NCI-H526 (cell line): ENCODE results near the gene SSTR3.
"Not testable (repeated sequence)": the region's sequence is repeated elsewhere in the genome, so short reads cannot be mapped to it uniquely, and the experiment has no call there.

Source experiments
- DNase-seq, 2 experiments: peaks; one replicate each; lab custom pipeline; 2025; lab: John Stamatoyannopoulos, UW

The SSTR3 gene

DNA sequence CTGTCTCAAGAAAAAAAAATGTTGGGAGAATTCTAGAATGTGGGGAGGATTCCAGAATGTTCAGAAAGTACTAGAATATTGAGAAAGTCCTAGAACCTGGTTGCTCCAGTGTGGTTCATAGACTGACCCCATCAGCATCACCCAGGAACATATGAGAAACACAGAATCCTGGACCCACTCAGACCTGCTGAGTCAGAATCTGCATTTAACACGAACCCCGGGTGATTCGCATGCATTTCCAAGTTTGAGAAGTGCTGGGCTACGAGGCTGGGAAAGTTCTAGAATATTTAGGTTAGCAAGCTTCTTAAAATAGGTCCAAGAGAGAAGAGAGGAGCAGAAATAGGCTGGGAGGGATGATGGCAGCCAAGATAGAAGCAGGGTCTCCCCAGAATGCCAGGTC lies 30.6 kb downstream of the SSTR3 start:
- DNase-seq = no peak

DNA sequence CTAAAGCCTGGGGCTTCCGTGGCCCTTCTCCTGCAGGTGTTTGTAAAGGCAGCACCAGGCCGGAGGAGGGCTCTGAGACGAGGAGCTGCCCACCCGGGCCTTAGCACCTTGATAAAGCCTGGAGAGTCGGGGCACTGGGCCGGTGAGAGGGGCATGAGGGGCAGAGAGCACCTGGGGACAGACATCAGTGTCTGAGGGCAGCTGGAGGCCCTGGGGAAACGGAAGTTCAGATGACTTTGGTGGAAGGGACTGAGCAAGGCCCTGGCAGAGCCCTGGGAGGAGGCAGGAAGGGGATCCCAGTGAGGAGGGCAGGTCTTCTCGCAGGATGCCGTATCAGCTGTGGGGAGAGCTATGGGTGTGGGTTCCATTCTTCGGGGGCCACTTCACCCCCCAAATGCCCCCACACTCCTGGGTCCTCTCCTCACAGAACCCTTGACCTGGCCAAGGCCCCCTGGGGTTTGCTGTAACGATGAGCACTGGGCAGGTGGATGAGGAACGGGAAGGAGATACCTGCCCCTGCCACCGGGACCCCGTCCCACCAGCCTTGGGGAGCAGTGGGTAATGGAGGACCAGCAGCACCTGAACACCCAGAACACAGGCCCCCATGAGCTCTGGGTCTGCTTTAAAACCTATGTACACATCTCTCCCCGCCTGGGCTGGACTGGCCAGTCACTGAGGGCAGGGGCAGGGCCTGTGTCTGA lies 31.6 kb downstream of the SSTR3 start:
- no peak for DNase-seq

DNA sequence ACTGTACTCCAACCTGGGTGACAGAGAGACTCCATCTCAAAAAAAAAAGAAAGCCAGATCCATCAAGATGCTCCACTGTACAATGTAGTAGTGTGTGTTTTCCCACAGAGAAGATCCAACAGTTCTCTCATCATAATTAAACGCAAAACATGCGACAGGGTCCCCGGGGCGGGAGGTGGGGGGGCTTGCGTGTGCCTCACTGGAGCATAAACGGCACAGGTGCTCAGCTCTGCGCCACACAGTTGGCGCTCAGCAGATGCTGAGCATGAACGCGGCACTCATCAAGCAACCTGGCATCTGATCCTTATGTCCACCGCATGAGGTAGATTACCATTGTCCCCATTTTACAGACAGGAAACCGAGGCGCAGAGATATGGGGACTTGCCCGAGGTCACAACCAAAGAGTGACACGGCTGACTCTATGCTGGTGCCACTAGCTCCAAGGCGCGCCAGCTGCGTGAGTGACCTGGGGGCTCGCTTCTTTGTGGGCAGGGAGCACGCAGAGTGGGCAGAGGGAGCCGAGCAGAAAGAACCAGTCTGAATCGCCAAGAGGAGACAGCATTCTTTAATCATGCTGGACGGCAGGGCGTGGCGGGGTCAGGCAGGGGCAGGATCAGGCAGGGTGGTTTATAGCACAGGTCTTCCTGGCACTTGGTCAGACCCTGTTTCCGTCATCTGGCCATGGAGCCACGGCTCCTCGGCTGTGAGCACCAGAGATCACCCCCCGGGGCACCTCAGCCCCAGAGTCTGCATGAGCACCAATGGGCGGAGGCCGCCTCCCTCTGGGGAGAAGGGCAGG lies 32.5 kb downstream of the SSTR3 start:
- DNase-seq = no peak

DNA sequence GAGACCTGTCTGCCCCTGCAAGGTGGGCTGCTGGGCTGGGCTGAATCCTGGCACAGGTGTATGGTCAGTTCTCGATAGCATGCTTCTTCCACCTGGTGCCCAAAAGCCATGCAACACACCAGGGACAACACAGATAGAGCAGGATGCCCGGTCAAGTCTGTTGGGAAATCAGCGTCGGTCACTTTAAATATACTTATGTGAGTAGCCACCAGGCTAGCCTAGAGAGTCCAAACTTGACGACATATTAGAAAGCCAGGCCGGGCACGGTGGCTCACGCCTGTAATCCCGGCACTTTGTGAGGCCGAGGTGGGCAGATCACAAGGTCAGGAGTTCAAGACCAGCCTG lies 33.2 kb downstream of the SSTR3 start:
- DNase-seq = no peak

DNA sequence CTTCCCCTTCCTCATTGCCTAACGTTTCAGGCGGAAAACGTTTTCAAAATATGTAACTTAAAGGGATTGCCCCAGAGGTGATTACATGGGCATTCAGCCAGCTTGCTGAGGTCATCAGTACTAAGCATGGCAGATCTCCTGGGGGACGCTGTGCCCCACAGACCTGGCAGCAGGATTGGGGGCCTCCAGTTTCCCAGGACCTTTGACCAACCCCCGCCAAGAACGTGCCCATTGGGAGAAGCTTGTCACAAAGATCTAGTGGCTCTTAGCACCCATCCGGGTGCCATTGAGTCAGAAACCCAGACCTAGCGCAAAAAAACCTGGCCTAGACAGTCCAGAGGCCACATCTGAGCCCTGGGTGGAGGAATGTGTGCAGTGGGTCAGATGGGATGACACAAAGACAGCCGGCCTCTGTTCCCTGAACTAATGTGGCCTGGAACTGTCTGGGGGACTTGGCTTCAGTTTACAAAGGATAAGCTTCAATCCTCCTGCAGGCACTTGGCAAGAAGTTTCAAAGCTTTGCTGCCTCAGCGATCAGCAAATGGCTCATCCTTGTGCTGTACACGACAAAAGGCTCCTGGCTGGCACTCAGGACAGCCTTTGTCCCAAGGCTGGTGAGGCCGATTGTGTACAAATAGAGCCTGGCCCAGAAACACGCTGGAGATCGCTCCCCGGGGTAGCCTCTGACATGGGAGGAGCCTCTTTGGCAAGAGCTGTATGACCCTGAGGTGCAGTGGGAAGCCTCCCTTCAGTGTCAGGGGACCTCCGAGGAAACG lies 33.7 kb downstream of the SSTR3 start:
- no peak for DNase-seq

DNA sequence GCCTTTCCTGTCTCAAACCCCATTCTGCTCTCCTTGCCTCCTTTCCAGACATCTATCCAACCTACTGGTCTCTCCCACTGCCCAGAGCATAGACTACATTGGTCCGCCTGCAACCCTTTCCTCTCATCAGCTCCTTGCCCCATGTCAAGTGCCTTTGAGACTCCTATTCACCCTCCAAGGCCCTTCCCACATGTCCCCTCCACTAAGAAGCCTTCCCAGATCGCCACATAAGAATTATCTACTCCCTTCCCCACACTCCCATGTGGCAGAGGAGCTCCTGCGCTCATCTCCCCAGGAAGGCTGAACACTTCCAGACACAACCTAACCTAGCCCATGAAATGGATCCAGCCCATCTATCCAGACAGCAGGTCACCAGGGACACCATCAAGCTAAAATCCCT lies 34.5 kb downstream of the SSTR3 start:
- DNase-seq = no peak

DNA sequence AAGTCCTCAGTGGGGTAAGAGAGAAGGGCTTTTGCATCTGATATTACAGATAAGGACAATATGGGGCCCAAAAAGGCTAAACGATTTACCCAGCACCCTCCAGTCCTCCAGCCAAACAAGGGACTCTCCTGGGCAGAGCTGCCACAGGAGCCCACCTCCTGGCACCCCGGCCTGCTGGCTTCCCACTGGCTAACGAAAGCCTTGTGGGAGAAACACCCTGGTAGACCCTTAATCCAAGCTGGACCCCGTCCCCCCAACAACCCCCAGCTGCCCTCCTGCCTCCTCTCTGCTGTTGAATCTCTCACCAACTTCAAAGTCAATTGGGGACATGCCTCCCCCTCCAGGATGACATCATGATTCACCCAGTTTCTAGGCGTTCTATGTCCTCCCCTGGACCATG lies 35.1 kb downstream of the SSTR3 start:
- no peak for DNase-seq

DNA sequence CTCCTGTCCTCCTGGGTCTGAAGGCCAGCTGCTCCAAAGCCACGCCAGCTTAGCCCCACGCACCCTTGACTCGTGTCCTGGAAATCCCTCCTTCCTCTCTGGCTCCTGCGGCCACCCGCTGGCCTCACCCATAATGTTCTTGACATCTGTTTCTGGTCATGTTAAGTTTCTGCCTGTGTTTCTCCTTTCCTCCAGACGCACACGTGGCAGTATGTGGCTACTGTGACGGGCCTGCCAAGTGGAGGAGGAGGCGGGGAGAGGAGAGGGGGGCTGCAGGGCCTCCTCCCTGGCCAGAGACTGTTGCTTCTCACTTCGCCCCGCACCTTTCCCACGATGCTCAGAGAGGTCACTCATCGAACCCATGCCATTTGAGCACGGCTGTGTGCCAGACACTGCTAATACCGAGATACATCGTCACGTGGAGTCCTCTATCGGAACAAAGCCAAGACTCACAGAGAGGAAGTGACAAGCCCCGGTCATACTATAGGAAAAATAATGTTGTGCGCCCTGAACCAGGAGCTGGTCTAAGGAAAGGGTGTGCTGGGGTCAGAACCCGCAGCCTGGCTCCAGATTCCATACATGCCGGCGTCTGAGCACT lies 35.7 kb downstream of the SSTR3 start:
- no peak for DNase-seq

DNA sequence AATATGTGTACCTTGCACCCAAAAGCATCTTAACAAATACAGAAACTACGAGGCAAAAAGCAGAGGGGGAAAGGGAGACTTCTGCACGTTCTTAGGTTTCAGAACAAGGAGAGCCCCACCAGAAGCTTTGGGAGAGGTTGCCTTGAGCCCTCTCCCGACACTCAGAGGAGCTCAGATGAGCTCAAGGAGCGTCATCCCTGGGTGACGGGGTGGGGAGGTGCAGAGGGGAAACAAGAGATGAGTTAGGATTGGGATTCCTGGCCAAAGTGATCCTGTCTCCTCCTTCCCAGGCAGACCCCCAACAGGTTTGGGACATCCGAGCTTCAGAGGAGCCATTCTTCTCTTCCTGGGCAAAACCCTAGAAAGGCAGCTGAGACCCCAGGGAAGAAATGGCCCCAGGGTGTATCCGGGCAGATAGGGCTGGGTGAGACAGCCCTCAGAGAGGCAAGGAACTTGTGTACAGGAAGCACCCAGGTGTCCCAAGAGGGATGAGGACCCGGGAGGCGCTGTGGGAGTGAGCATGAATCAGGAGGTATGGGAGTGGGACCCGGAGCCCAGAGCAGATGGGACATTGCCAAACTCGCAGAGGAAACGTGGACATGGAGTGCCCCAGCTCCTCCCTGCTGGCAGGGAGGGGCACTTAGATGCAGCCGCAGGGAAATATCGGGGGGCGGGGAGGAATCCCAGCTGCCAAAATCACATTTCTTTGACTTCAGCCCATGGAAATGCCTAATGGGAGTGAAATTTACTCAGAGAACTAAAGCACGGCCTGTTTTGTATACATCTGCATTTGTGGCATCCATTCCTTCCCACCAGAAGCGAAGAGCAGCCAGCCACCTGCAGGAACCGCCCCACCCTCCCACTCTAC lies 36.6 kb downstream of the SSTR3 start:
- DNase-seq = peak in 1 of 2 experiments; percentile 15

DNA sequence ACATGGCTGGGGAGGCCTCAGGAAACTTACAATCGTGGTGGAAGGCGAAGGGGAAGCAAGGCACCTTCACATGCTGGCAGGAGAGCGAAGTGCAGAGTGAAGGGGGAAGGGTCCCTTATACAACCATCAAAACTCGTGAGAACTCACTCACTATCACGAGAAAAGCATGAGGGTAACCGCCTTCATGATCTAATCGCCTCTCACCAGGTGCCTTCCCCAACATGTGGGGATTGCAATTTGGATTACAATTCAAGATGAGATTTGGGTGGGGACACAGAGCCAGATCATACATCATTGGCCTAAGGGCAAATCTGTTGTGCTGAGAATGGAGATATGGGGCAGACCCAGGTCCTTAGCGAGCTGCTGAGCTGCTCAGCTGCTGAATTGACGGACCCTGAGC lies 37.3 kb downstream of the SSTR3 start:
- DNase-seq = no peak

DNA sequence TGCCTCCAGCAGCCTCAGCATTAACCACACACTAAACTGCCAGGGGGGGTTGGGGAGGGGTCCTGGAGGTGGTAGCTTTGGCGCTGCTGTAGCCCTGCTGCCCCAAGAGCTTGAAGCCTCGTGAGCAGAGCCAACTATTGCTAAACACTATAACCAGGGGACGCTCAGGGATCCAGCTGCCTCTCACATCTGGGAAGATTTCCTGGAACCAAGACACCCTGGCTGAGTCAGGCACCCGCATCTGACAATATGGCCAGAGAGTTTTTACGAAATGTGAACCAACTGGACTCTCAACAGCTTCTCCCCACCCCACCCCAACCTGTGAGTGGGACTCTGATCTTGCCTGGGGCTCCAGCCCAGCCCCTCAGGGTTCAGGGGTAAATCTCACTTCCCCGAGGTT lies 38.6 kb downstream of the SSTR3 start:
- no peak for DNase-seq

DNA sequence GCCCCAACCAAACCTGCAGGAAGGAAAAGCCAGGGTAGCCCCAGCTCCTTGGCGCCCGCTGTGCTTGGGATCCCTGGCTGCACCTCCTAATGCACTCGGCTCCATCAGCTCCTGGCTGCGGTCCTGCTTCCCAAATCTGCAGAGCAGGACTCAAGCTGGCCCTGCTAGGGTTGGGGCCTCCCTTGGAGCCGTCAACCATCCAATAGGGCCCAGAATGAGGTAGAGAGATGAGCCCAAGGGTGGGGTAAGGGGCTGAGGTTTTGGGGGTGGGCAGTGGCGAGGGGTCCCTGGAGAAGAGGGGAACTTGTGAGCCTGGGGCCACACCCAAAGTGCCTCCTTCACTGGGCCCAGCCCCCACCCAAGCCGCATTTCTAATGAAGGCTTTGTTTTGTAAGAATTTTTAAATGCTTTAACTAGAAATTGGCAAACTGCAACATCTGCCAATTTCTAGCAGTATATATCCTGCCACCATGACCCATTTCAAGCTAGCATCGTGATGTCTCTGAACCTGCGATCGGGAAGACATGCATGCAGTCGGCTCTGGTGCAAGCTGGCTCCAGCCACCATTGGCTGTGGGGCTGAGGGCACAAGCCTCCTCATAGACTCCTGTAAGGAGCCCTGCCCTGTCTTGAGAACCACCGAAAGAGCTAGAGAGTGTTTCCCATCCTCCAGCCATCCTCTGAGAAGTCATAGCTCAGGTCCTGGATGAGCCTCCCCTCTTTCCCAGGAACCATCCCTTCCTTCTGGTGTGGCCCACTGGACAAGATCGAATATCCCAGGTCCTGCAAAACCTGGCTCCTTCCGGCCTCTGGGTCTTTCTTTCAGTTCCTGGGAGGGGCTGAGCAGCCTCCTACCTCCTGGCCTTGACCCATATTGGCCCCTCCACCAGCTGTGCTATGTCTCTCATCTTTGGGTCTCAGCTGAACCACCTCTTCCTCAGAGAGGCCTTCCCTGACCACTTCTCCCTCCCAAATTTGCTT lies 39.7 kb downstream of the SSTR3 start:
- DNase-seq = no peak

DNA sequence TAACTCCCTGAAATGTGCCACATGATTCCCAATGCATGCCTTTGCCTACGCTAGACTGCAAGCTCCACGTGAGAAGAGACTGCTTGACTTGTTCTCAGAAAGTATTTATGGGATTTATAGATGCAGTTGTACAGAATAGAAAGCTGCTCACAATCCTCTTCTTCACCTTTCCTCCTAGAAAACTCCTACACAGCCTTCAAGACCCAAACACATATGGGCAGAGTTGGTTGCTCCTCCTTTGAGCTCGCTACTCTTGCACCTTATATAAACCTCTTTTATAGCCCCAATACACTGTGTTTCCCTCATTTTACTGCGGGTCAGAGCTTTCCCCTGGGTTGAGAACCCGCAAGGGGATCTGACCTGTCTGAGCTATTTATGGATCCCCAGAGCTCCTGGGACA lies 40.6 kb downstream of the SSTR3 start:
- no peak for DNase-seq

DNA sequence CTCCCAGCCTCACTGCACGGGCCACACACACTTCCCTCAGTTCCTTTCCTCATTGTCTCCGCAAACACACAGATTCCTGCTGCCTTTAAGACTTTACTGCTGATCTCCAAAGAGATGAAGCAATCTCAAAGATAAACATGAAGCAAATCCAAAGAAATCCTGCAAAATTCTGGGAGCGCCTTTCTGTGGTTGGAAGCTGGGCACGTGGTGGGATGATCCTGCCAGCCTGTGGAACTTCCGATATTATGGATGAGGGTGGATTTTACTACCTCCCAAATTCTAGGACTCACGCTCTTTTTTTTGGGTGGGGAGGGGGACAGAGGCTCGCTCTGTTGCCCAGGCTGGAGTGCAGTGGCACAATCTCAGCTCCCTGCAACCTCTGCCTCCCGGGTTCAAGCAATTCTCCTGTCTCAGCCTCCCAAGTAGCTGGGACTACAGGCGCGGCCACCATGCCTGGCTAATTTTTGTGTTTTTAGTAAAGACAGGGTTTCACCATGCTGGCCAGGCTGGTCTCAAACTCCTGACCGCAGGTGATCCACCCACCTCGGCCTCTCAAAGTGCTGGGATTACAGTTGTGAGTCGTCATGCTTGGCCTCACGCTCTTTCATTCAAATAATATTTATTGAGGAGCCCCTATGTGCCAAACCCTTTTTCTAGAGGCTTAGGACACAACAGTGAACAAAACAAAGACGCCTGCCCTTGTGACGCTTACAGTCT lies 41.4 kb downstream of the SSTR3 start:
- not testable (repeated sequence) for DNase-seq

DNA sequence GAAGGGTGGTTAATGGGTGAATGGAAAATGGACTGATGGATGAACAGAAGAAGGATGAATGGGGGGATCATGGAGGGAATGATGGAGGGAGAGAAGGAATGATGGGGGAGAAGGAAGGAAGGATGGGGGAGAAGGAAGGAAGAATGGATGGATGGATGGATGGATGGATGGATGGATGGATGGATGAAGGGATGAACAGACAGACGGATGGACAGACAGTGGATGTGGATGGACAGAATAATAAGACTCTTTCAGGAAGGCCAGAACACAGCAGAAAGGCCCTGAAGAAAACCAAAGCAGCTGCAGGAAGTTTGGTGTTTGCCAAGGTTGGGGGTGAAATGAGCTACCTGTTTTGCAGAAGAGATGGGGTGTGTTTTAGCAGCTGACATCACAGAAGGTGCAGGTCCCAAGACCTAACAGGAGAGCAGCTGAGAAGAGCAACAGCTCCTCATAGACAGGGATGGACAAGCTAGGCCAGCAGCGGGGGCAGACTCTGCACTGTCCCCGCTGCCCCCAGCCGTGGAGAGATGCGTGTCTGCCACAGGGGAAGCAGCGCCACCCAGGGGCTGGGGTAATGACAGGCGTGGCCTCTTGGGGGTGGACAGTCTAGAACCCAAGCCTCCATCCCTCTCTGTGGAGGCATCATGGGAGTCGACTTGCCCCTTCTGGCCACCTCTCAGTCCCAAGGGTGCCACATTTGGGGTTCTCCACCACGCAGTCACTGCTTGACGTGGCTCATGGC lies 42.2 kb downstream of the SSTR3 start:
- no peak for DNase-seq

DNA sequence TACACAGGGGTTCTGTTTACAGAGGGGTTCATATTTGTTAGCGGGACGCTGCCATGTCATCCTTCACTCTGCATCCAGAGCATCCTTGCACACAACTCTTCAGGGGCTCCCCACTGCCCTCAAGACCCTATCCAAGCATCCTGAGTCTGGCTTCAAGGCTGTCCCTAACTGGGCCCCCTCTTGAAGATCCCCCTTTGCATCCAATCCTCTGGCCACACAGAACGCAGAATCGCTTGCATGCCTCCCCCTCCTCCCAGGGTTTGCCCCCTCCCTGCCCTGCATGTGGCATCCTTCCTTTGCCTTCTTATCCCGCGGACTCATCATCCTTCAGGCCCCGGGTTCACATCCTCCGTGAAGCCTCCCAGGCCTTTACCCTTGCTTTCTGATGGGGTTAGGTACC lies 42.9 kb downstream of the SSTR3 start:
- DNase-seq = no peak

DNA sequence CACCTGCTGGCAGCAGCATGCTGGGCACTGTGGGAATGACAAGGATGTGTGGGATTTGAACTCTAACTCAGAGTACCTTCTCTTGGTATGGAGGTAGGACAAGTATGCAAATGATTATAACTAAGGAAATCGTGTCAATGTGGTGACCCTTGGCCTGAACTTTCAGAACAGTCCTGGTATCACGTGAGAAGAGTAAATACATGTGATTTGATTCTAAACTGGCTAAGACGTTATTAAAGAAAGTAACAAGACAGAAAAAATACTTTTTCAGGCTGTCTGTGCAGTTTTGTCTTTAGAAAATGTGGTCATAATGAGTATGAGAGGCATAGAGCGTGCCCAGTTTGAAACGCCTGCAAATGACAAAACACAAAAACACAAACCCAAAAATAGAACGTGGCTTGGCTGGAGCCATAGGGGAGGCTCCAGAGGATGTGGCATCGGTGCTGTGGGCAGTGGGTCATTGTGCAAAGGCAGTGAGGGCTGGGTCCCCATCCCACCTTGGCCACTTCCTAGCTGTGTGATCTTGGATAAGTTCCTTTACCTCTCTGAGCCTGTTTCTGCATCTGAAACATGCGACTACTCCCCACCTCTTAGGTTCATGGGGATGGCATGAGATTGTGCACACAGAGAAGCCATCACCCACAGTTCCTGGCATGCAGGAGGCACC lies 44.2 kb downstream of the SSTR3 start:
- DNase-seq = no peak

DNA sequence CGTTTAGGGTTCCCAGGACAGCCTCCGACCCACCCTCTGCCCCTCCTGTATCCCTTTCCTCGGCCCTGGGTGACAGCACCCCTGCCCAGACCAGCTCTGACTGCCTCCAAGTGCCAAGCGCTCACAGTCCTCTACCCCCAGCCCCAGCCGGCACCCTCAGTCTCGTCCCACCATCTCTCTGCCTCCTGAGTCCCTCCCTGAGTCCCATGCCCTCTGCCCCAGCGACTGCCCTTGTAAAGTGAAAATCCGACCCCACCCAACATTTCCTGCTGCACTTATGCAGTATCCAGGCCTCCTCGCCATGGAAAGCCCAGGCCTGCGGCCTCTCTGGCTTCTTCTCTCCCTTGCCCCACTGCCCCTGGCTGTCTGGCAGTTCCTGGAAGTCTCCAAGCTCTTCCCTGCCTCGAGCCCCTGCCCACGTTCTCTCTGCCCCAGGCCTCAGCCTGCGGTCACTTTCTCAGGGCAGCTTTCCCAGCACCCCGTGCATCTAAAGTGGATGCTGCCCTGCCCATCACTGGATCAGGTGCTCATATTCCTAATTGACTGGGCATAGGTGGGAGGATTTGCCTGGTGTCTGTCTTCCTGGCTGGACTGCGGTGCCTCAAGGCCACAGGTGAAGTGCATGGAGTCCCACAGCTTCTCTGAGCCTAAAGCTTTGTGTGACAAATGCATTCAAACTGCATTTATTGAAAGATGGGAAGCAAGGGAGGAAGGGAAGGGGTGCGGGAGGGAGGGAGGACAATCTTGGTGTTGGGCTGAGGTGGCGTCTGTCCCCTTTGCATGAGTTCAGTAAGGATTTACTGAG lies 44.9 kb downstream of the SSTR3 start:
- DNase-seq = no peak
